NCI-H748 (cell line): ENCODE measurements around the gene GNAQ.
"Not testable (repeated sequence)": the region's sequence is repeated elsewhere in the genome, so short reads cannot be mapped to it uniquely, and the experiment has no call there.

ENCODE experiments used
- DNase-seq: peaks from one replicate; lab custom pipeline; 2025; ENCODE audit not compliant: unreplicated experiment; lab: John Stamatoyannopoulos, UW

GNAQ gene

GRCh38 chr9:77881634-77882033, 150.0 kb downstream of the GNAQ start:
- not testable (repeated sequence) for DNase-seq

GRCh38 chr9:77881111-77881510, 150.5 kb downstream of the GNAQ start:
- DNase-seq = no peak

- DNase-seq = no peak
Observed at GRCh38 chr9:77879437-77879943, 152.1 kb downstream of the GNAQ start.

- not testable (repeated sequence) for DNase-seq
Observed at GRCh38 chr9:77878793-77879192, 152.8 kb downstream of the GNAQ start.

- DNase-seq = no peak
Observed at GRCh38 chr9:77877976-77878375, 153.6 kb downstream of the GNAQ start.

- DNase-seq = no peak
Observed at GRCh38 chr9:77876590-77876989, 155.0 kb downstream of the GNAQ start.

- no peak for DNase-seq
Observed at GRCh38 chr9:77876091-77876490, 155.5 kb downstream of the GNAQ start.

- DNase-seq = no peak
Observed at GRCh38 chr9:77872863-77873262, 158.7 kb downstream of the GNAQ start.

- DNase-seq = no peak
Observed at GRCh38 chr9:77872177-77872576, 159.4 kb downstream of the GNAQ start.

GRCh38 chr9:77871483-77871882, 160.1 kb downstream of the GNAQ start:
- DNase-seq = no peak

- no peak for DNase-seq
Observed at GRCh38 chr9:77866878-77867277, 164.7 kb downstream of the GNAQ start.

GRCh38 chr9:77865385-77866047, 166.1 kb downstream of the GNAQ start:
- no peak for DNase-seq

GRCh38 chr9:77864211-77864889, 167.3 kb downstream of the GNAQ start:
- no peak for DNase-seq

- DNase-seq = not testable (repeated sequence)
Observed at GRCh38 chr9:77863638-77864037, 168.0 kb downstream of the GNAQ start.

- not testable (repeated sequence) for DNase-seq
Observed at GRCh38 chr9:77860953-77861352, 170.7 kb downstream of the GNAQ start.

GRCh38 chr9:77857513-77858259, 173.9 kb downstream of the GNAQ start:
- no peak for DNase-seq

GRCh38 chr9:77856615-77857014, 175.0 kb downstream of the GNAQ start:
- DNase-seq = no peak

- no peak for DNase-seq
Observed at GRCh38 chr9:77854916-77855311, 176.7 kb downstream of the GNAQ start.

- DNase-seq = no peak
Observed at GRCh38 chr9:77854258-77854915, 177.2 kb downstream of the GNAQ start.

GRCh38 chr9:77853716-77854115, 177.9 kb downstream of the GNAQ start:
- no peak for DNase-seq

- no peak for DNase-seq
Observed at GRCh38 chr9:77851882-77852595, 179.6 kb downstream of the GNAQ start.
